HG02571 (cell line): ENCODE measurements around the gene TFB2M.
A peak's percentile ranks its signal among the peaks of the same experiment; 100 is the strongest.
"Not testable (repeated sequence)": the region's sequence is repeated elsewhere in the genome, so short reads cannot be mapped to it uniquely, and the experiment has no call there.

Experiments used
- ATAC-seq: cut with Tn5 transposase; IDR thresholded peaks from one replicate; pipeline ENCODE4 v1.9.1; 2021; ENCODE audit warnings: mild to moderate bottlenecking, moderate library complexity; ENCODE audit not compliant: unreplicated experiment

Gene TFB2M

GRCh38 chr1:246566128-246566812, at the start of gene TFB2M, which contains the start of gene CNST:
Gene TFB2M, minus strand, starts transcription at chr1:246566261. Its CDS starts 123 bp downstream, at chr1:246566138.
Gene CNST, plus strand, starts transcription at chr1:246566456. Its CDS starts 25,107 bp downstream, at chr1:246591563.
- peak; percentile 92 for ATAC-seq

- ATAC-seq: no peak
Measured at GRCh38 chr1:246613096-246613758, 47.2 kb upstream of the TFB2M start.

GRCh38 chr1:246609632-246610031, 43.6 kb upstream of the TFB2M start:
- no peak for ATAC-seq

GRCh38 chr1:246608616-246609376, 42.7 kb upstream of the TFB2M start:
- ATAC-seq: no peak

GRCh38 chr1:246607462-246607861, 41.4 kb upstream of the TFB2M start:
- ATAC-seq: no peak

- ATAC-seq: not testable (repeated sequence)
Measured at GRCh38 chr1:246605231-246605630, 39.2 kb upstream of the TFB2M start.

DNA sequence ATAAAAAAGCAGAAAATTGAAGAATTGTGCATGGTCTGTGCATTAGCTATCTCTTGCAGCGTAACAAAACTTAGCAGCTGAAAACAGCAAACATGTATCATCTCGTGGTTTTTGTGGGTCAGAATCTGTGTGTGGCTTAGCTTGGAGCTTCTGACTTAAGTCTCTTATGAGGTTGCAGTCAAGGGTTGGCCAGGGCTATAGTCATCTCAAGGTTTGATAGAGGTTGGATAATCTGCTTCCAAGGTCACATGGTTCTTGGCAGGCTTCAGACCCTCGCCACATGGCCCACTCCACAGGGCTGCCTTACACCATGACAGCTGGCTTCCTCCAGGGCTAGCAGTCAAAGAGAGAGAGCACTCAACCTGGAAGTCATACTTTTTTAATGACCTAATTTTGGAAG, 36.1 kb upstream of the TFB2M start:
- no peak for ATAC-seq

- no peak for ATAC-seq
Measured at GRCh38 chr1:246600579-246600978, 34.5 kb upstream of the TFB2M start.

DNA sequence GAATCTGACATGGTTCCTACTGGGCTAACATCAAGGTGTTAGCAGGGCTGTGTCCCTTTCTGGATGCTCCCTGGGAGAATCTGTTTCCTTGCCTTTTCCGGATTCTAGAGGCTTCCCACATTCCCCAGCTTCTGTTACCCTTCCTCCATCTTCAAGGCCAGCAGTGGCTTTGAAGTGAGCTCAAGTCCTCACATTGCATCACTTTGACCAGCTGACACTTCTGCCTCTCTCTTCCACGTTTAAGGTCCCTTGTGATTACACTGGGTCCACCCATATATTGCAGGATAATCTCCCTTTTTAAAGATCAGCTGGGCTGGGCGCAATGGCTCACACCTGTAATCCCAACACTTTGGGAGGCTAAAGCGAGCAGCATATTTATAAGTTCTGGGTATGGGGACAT, 33.3 kb upstream of the TFB2M start:
- no peak for ATAC-seq

GRCh38 chr1:246597971-246598370, 31.9 kb upstream of the TFB2M start:
- no peak for ATAC-seq

- no peak for ATAC-seq
Measured at GRCh38 chr1:246597340-246597739, 31.3 kb upstream of the TFB2M start.

GRCh38 chr1:246595146-246595545, 29.1 kb upstream of the TFB2M start:
- ATAC-seq: no peak

- ATAC-seq: no peak
Measured at GRCh38 chr1:246592695-246593094, 26.6 kb upstream of the TFB2M start.

- no peak for ATAC-seq
Measured at GRCh38 chr1:246591958-246592357, 25.9 kb upstream of the TFB2M start.

GRCh38 chr1:246591504-246591903, 25.4 kb upstream of the TFB2M start:
- peak; percentile 99 for ATAC-seq

DNA sequence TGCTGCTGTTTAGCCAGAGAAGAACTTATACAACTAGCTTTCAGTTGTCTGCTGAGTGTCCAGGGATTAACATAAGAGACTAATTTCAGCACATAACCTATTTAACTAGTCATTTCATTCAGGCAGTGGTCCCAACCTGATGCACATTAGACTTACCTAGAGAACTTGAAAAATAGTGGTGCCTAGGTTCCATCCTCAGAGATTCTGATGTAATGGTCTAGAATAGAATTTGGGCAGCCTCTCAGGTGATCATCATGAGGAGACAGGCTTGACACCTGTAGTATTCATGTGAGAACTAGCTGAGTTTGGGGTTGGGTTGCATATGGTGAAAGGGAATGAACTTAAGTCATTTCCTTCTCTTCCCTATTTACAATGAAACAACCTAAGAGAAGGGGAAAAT, 25.0 kb upstream of the TFB2M start:
- ATAC-seq: peak; percentile 29

DNA sequence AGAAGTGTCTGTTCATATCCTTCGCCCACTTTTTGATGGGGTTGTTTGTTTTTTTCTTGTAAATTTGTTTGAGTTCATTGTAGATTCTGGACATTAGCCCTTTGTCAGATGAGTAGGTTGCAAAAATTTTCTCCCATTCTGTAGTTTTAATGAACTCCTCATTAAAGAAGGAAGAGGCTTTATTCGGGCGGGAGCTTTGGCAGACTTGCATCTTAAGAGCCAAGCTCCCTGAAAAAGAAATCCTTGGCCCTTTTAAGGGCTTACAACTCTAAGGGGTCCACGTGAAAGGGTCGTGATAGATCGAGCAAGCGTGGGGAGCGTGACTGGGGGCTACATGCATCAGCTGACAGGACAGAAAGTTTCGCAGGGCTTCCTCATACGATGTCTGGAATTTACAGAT, 23.9 kb upstream of the TFB2M start:
- not testable (repeated sequence) for ATAC-seq

GRCh38 chr1:246588159-246588721, 22.2 kb upstream of the TFB2M start:
- no peak for ATAC-seq

DNA sequence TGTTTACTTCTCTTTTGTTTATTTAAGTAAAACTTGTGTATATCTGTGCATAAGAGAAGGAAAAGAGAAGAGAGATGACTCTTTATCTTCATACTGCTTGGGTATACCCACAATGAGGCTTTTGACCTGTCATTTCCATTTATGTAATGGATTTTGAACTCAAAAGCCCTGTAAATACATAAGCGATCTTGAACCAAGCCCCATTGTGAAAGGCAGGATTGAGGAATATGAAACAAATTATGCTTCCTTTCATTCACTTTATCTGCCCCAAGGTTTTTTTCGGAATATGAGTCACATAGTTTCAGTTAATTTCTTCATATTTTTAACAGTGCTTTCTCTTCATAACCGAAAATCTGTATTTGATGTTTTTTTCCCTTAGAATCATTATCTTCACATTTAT, 21.5 kb upstream of the TFB2M start:
- no peak for ATAC-seq

- no peak for ATAC-seq
Measured at GRCh38 chr1:246587032-246587431, 21.0 kb upstream of the TFB2M start.

DNA sequence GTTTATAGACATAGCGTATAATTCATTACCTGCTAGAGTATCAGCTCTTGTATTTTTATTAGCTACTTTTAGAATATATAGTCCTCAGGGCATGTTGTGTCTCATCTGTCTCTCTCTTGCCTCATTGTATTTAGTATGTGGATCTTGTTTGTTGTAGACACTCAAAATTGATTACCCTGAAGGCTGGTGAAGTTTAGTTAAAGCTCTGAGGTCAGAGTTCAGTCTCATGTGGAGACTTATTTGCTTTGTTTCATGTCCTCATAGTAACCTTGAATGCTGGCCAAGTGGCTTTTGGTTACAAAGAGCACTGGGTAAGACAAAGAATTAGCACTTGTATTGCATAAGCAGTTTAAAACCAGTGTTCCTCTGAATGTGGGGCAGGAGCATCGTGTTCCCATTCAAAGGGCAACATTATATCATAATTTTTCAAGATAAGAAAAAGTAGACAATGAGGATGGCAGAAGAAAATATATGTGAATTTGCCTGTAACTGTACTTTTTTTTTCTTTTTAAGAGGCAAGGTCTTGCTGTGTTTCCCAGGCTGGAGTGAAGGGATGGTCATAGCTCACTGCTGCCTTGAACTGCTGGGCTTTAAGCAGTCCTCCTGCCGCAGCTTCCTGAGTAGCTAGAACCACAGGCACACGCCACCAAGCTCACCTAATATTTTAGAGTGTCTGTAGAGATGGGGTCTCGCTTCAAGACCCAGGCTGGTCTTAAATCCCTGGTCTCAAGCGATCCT, 17.6 kb upstream of the TFB2M start:
- ATAC-seq: no peak
